Measurements from ENCODE around the gene FAM107B. TPM values are rescaled to one million over a fixed set of nuclear protein-coding genes. Genes with fewer than 3 reads are reported as not detected.
"Not testable (repeated sequence)": the region's sequence is repeated elsewhere in the genome, so short reads cannot be mapped to it uniquely, and the experiment has no call there.

FAM107B gene
- total RNA-seq, 1 donor from 2014 or later = 220 TPM

- intact Hi-C loops (cut with micrococcal nuclease) = no loop called here
Observed at GRCh38 chr10:14737808-14738545, 36.7 kb downstream of the FAM107B start.

GRCh38 chr10:14736600-14737081 is 38.1 kb downstream of the FAM107B start:
- intact Hi-C loops (cut with micrococcal nuclease) = no loop called here

GRCh38 chr10:14736043-14736442 is 38.7 kb downstream of the FAM107B start:
- intact Hi-C loops (cut with micrococcal nuclease) = no loop called here

GRCh38 chr10:14731875-14732512 is 42.7 kb downstream of the FAM107B start:
- intact Hi-C loops (cut with micrococcal nuclease) = no loop called here

- intact Hi-C loops (cut with micrococcal nuclease) = no loop called here
Observed at GRCh38 chr10:14728346-14728745, 46.4 kb downstream of the FAM107B start.

- intact Hi-C loops (cut with micrococcal nuclease) = no loop called here
Observed at GRCh38 chr10:14727924-14728323, 46.8 kb downstream of the FAM107B start.

GRCh38 chr10:14727465-14727864 is 47.2 kb downstream of the FAM107B start:
- intact Hi-C loops (cut with micrococcal nuclease) = no loop called here

- intact Hi-C loops (cut with micrococcal nuclease) = loop anchor here (5.0 kb wide), 1 partner anchor 68 kb away; no protein-coding TSS in a partner anchor
Observed at GRCh38 chr10:14724931-14725330, 49.8 kb downstream of the FAM107B start.

GRCh38 chr10:14723052-14723689 is 51.5 kb downstream of the FAM107B start:
- intact Hi-C loops (cut with micrococcal nuclease) = loop anchor here (2.0 to 5.0 kb wide), 2 partner anchors 66 to 118 kb away; no protein-coding TSS in a partner anchor

GRCh38 chr10:14717552-14717951 is 57.1 kb downstream of the FAM107B start:
- intact Hi-C loops (cut with micrococcal nuclease) = no loop called here

GRCh38 chr10:14712991-14713424 is 61.7 kb downstream of the FAM107B start:
- intact Hi-C loops (cut with micrococcal nuclease) = no loop called here

GRCh38 chr10:14709344-14709743 is 65.4 kb downstream of the FAM107B start:
- intact Hi-C loops (cut with micrococcal nuclease) = not testable (repeated sequence)

- intact Hi-C loops (cut with micrococcal nuclease) = no loop called here
Observed at GRCh38 chr10:14707481-14707880, 67.2 kb downstream of the FAM107B start.

GRCh38 chr10:14705548-14706230 is 69.0 kb downstream of the FAM107B start:
- intact Hi-C loops (cut with micrococcal nuclease) = no loop called here

- intact Hi-C loops (cut with micrococcal nuclease) = no loop called here
Observed at GRCh38 chr10:14703631-14704001, 71.1 kb downstream of the FAM107B start.

GRCh38 chr10:14701466-14701865 is 73.2 kb downstream of the FAM107B start:
- intact Hi-C loops (cut with micrococcal nuclease) = no loop called here

GRCh38 chr10:14700546-14700945 is 74.2 kb downstream of the FAM107B start:
- intact Hi-C loops (cut with micrococcal nuclease) = no loop called here

- intact Hi-C loops (cut with micrococcal nuclease) = no loop called here
Observed at GRCh38 chr10:14699482-14699881, 75.2 kb downstream of the FAM107B start.

GRCh38 chr10:14698829-14699170 is 75.9 kb downstream of the FAM107B start:
- intact Hi-C loops (cut with micrococcal nuclease) = no loop called here

GRCh38 chr10:14698111-14698828 is 76.4 kb downstream of the FAM107B start:
- intact Hi-C loops (cut with micrococcal nuclease) = no loop called here

- intact Hi-C loops (cut with micrococcal nuclease) = no loop called here
Observed at GRCh38 chr10:14697281-14697680, 77.4 kb downstream of the FAM107B start.

Data from T-helper 1 cell treated with Interleukin-12 subunit alpha and Interleukin-12 subunit beta and Interleukin-4 antibody, amounts not matched to agents 30 ng/mL and 1 ng/mL, for 36 hours (primary cell).